ENCODE data around the gene MKNK2.

- TF ChIP-seq CTCF (IDR thresholded peaks at IDR 0.05; ENCODE audit: insufficient read depth, low read length) (no peak), REST (IDR thresholded peaks at IDR 0.05; ENCODE audit: insufficient replicate concordance, low read depth) (no peak), POLR2AphosphoS5 (IDR thresholded peaks at IDR 0.05; ENCODE audit: low read depth) (no peak), GABPA (IDR thresholded peaks at IDR 0.05; ENCODE audit: low read depth) (no peak)
Observed at GRCh38 chr19:2053601-2054389, 2.8 kb upstream of the MKNK2 start.
